ENCODE data around the gene LRP3.
"Not testable (repeated sequence)": the region's sequence is repeated elsewhere in the genome, so short reads cannot be mapped to it uniquely, and the experiment has no call there.

Gene LRP3

GRCh38 chr19:33220115-33220514 lies 26.0 kb downstream of the LRP3 start:
- no peak for DNase-seq

GRCh38 chr19:33220735-33221134 lies 26.6 kb downstream of the LRP3 start:
- DNase-seq, result no peak

GRCh38 chr19:33221638-33222037 lies 27.5 kb downstream of the LRP3 start:
- no peak for DNase-seq

- DNase-seq, result not testable (repeated sequence)
Observed at GRCh38 chr19:33222255-33222654, 28.1 kb downstream of the LRP3 start.

GRCh38 chr19:33224694-33225457 lies 30.7 kb downstream of the LRP3 start:
- no peak for DNase-seq

GRCh38 chr19:33225458-33225926 lies 31.4 kb downstream of the LRP3 start, which contains the start of gene SLC7A10:
TSS of gene SLC7A10 (minus strand) at chr19:33225850. CDS start at chr19:33225703, 147 bp downstream.
- DNase-seq, result no peak

GRCh38 chr19:33226550-33227241 lies 32.6 kb downstream of the LRP3 start:
- DNase-seq, result no peak

GRCh38 chr19:33227242-33227650 lies 33.1 kb downstream of the LRP3 start:
- DNase-seq, result no peak

GRCh38 chr19:33227870-33228599 lies 33.9 kb downstream of the LRP3 start:
- no peak for DNase-seq

GRCh38 chr19:33229962-33230361 lies 35.8 kb downstream of the LRP3 start:
- DNase-seq, result no peak

GRCh38 chr19:33231511-33231910 lies 37.4 kb downstream of the LRP3 start:
- no peak for DNase-seq

- DNase-seq, result no peak
Observed at GRCh38 chr19:33232656-33233055, 38.5 kb downstream of the LRP3 start.

- no peak for DNase-seq
Observed at GRCh38 chr19:33233056-33233873, 39.1 kb downstream of the LRP3 start.

- DNase-seq, result no peak
Observed at GRCh38 chr19:33234092-33234491, 40.0 kb downstream of the LRP3 start.

GRCh38 chr19:33234736-33235135 lies 40.6 kb downstream of the LRP3 start:
- no peak for DNase-seq

GRCh38 chr19:33235269-33235995 lies 41.3 kb downstream of the LRP3 start:
- DNase-seq, result peak; percentile 85

GRCh38 chr19:33235996-33236350 lies 41.8 kb downstream of the LRP3 start:
- DNase-seq, result peak; percentile 20

GRCh38 chr19:33236696-33237390 lies 42.7 kb downstream of the LRP3 start:
- DNase-seq, result no peak

GRCh38 chr19:33238481-33239149 lies 44.5 kb downstream of the LRP3 start:
- no peak for DNase-seq

GRCh38 chr19:33239223-33239975 lies 45.3 kb downstream of the LRP3 start:
- DNase-seq, result no peak
